ENCODE data around the gene MYO5C. TPM values are rescaled to one million over a fixed set of nuclear protein-coding genes. Genes with fewer than 3 reads are reported as not detected.

MYO5C gene
- total and polyA plus RNA-seq, 2 of the 13 experiments (the other 11 are each of a cell fraction or from before 2014, with no cell fraction given) = 15.7 to 23.7 TPM

DNA sequence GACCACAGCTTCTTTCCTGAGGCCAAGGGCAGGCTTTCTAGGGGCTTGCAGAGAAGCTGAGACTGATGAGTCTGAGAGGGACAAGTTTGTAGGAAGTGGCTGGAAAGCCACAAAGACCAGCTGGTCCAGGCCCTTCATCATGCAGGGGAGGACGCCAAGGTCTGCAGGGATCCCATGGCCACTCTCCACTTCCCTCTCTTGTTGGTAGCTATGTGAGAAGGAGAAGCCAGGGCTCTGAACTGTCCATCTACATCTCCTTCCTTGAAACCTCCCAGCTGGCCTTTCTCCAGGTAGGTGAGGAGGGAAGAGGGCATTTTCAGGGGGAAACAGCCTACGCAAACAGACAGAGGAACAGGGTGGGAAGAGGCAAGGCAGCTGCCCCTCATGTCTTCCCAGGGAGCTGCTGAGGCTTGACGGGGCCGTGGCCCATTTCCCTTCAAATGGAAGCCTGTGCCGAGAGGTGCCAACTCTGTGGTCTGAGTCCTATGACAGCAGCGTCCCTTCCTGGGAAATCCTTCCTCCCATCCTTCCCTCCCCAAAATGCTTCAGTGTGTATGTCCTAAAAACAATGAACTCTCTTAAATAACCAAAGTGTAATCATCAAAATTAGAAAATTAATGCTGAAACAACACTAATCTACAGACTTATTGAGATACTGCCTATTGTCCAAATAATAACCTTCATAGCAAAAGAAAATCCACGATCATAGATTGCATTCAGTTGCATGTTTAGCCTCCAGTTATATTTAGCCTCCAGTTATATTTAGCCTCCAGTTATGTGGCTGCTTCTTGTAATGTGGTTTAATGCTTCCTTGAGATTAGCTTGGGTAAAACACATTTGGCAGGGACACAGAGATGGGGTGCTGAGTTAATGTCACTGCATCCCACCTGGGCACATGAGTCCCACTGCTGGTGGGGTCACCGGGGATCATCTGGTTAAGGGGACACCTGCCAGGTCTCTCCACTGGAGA is 140.4 kb downstream of the MYO5C start:
- in situ Hi-C loops (cut with HindIII; ENCODE audit: extremely low pct_ligation_motif_present, low pct_unique_long_range_greater_than_20kb) (no loop called here), intact Hi-C loops (cut with micrococcal nuclease; ENCODE audit: unreplicated experiment) (no loop called here)
- no peaks in the 10 kb centered on the region for H3K9me3 ChIP-seq (ENCODE audit: low read length)
- H3K4me2 ChIP-seq (ENCODE audit: low read depth, low read length) = no peak overlapping the region
- H3K79me2 ChIP-seq (ENCODE audit: insufficient read depth, low read length) = no peaks in the 10 kb centered on the region
- peaks cover under 1 to 2% of the 10 kb centered on the region in 2 experiments; a peak in 2 of 5 replicates for H3K36me3 ChIP-seq (replicated peaks in 1 of 2; ENCODE audit: control insufficient read depth in 1 of 2, insufficient read depth in 2 of 2, low read length in 2 of 2)
- no peaks in the 10 kb centered on the region for H4K20me1 ChIP-seq (ENCODE audit: insufficient read depth, low read length)
- TF ChIP-seq, protein P1, sequence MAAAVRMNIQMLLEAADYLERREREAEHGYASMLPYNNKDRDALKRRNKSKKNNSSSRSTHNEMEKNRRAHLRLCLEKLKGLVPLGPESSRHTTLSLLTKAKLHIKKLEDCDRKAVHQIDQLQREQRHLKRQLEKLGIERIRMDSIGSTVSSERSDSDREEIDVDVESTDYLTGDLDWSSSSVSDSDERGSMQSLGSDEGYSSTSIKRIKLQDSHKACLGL (CRISPR knock-in tag; IDR thresholded peaks at IDR 0.05) = no peak
- TF ChIP-seq MAFK (conservative IDR thresholded peaks at IDR 0.05 in 1 of 2, IDR thresholded peaks at IDR 0.05 in 1 of 2; ENCODE audit: low read length in 2 of 2) = peak in 1 of 2 experiments; percentile 18; a peak in 1 of 4 replicates
- no TSS peak for BruUV-seq (replicated peaks)
- peaks cover 21% of the 10 kb centered on the region for H3K4me1 ChIP-seq (ENCODE audit: insufficient read depth, low read length)
- no peak overlapping the region for H3K27ac ChIP-seq (ENCODE audit: extremely low read length, insufficient read depth, low read length)
- FAIRE-seq = no peak
- ChIA-PET POLR2A (interaction anchor here (1.0 to 1.6 kb wide), 2 partner anchors 18 to 24 kb away, joined by 5 to 10 read pairs; no protein-coding TSS in a partner anchor), CTCF (ENCODE audit: low intra/inter-chr PET ratio, low total read pairs) (no interaction called here)
- H3K27me3 ChIP-seq (ENCODE audit: control insufficient read depth in 1 of 2, insufficient read depth in 2 of 2, low read length in 2 of 2) = no peaks in the 10 kb centered on the region
- no peak overlapping the region for H3K9ac ChIP-seq (ENCODE audit: insufficient read depth, low read depth, low read length)
- no peak for DNase-seq (ENCODE audit: low spot score)
- H2AFZ ChIP-seq (ENCODE audit: low read length) = no peak overlapping the region
- no peak overlapping the region for H3K4me3 ChIP-seq (replicated peaks in 1 of 3; ENCODE audit: insufficient read depth in 1 of 3, low read depth in 2 of 3, low read length in 3 of 3)
- no peak for ATAC-seq
- 93% methylated on average over 8 of the region's 8 CpGs for WGBS (ENCODE audit: low lambda C conversion rate)

DNA sequence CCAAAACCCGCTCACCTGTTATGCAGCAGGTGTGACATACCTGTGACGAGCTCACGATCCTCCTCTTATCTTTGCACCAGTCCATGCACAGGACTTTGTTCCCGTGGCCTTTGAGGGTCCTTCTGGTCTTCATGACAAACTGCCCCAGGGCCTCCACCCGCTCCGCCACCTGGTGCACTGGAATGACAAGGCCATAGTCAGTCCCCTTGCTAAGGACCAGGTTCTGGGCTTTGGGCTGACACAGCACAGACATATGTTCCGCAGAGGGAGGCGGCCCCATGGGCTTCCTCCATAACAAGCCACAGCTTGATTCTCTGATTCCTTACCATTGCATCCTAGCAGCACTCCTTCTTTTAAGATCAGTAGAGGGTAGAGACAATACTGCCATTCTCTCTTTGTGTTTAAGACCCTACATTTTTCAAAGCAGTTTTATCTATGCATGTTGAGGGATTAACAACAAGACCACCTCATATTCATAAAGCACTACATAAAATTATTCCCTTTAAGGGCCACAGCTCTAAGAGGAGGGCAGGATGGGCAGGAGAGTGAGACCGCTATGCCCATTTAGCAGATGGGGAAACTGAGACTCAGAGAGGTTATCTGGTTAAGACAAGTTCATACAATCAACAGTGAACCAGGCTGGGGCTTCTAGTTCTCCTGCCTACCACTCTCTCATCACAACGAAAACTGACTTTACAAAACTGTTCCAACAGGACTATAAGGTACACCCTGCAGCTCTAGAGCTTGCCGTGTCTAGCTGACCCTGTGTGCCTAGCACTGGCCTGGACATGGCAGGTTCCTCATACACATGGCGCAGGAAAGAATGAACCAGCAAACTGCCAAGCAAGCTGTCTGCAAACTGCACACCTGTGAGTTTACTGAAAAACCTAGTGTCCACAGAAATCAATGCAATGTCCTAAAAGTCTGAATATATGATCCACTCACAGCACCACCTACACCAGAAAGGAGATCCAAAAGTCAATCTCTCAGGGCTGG is 141.4 kb downstream of the MYO5C start:
- Histone ChIP-seq H3K79me2 (ENCODE audit: insufficient read depth, low read length) (no peaks in the 10 kb centered on the region), H3K9ac (ENCODE audit: insufficient read depth, low read depth, low read length) (no peak overlapping the region), H3K36me3 (replicated peaks in 1 of 2; ENCODE audit: control insufficient read depth in 1 of 2, insufficient read depth in 2 of 2, low read length in 2 of 2) (peaks cover 2 to 4% of the 10 kb centered on the region in 2 experiments; a peak in 2 of 5 replicates), H3K4me3 (replicated peaks in 1 of 3; ENCODE audit: insufficient read depth in 1 of 3, low read depth in 2 of 3, low read length in 3 of 3) (no peak overlapping the region), H4K20me1 (ENCODE audit: insufficient read depth, low read length) (no peaks in the 10 kb centered on the region), H3K27ac (ENCODE audit: extremely low read length, insufficient read depth, low read length) (no peak overlapping the region), H2AFZ (ENCODE audit: low read length) (no peak overlapping the region), H3K4me1 (ENCODE audit: insufficient read depth, low read length) (peaks cover 21% of the 10 kb centered on the region), H3K27me3 (ENCODE audit: control insufficient read depth in 1 of 2, insufficient read depth in 2 of 2, low read length in 2 of 2) (no peaks in the 10 kb centered on the region), H3K9me3 (ENCODE audit: low read length) (no peaks in the 10 kb centered on the region), H3K4me2 (ENCODE audit: low read depth, low read length) (no peak overlapping the region)
- FAIRE-seq = no peak
- no peak for ATAC-seq
- WGBS (ENCODE audit: low lambda C conversion rate) = 99% methylated on average over 12 of the region's 12 CpGs
- BruUV-seq (replicated peaks) = no TSS peak
- CTCF ChIA-PET (ENCODE audit: low intra/inter-chr PET ratio, low total read pairs) = no interaction called here
- intact Hi-C loops (cut with micrococcal nuclease; ENCODE audit: unreplicated experiment) = no loop called here
- POLR2A ChIA-PET = no interaction called here
- in situ Hi-C loops (cut with HindIII; ENCODE audit: extremely low pct_ligation_motif_present, low pct_unique_long_range_greater_than_20kb) = no loop called here
- TF ChIP-seq KLF12 (CRISPR knock-in tag; IDR thresholded peaks at IDR 0.05; ENCODE audit: borderline replicate concordance) (no peak), ZNF629 (CRISPR knock-in tag; conservative IDR thresholded peaks at IDR 0.05) (peak; percentile 74)
- DNase-seq (ENCODE audit: low spot score) = no peak
